ENCODE data around the gene STK32B.

The STK32B gene

GRCh38 chr4:5126857-5127256 is 75.6 kb downstream of the STK32B start:
- no peak for ATAC-seq (ENCODE audit: low read depth)
- DNase-seq (ENCODE audit: low spot score): no peak
- H3K4me1 ChIP-seq (ENCODE audit: insufficient read depth, poor library complexity, severe bottlenecking): no peaks in the 10 kb centered on the region
- H3K27ac ChIP-seq (ENCODE audit: poor library complexity, severe bottlenecking): no peak overlapping the region
- H3K9me3 ChIP-seq (ENCODE audit: severe bottlenecking): no peaks in the 10 kb centered on the region
- no peaks in the 10 kb centered on the region for H3K36me3 ChIP-seq (ENCODE audit: low read depth)
- H3K4me3 ChIP-seq (ENCODE audit: severe bottlenecking): no peak overlapping the region
- no peak for TF ChIP-seq CTCF (IDR thresholded peaks at IDR 0.05; ENCODE audit: poor library complexity, severe bottlenecking)
- H3K27me3 ChIP-seq (ENCODE audit: insufficient read depth, poor library complexity, severe bottlenecking): peaks cover 10% of the 10 kb centered on the region

GRCh38 chr4:5127556-5127955 is 76.3 kb downstream of the STK32B start:
- no peak for ATAC-seq (ENCODE audit: low read depth)
- Histone ChIP-seq H3K27ac (ENCODE audit: poor library complexity, severe bottlenecking) (no peak overlapping the region), H3K4me1 (ENCODE audit: insufficient read depth, poor library complexity, severe bottlenecking) (no peaks in the 10 kb centered on the region), H3K36me3 (ENCODE audit: low read depth) (no peaks in the 10 kb centered on the region), H3K27me3 (ENCODE audit: insufficient read depth, poor library complexity, severe bottlenecking) (peaks cover 10% of the 10 kb centered on the region), H3K4me3 (ENCODE audit: severe bottlenecking) (no peak overlapping the region), H3K9me3 (ENCODE audit: severe bottlenecking) (no peaks in the 10 kb centered on the region)
- no peak for DNase-seq (ENCODE audit: low spot score)
- TF ChIP-seq CTCF (IDR thresholded peaks at IDR 0.05; ENCODE audit: poor library complexity, severe bottlenecking): no peak

GRCh38 chr4:5128569-5128968 is 77.3 kb downstream of the STK32B start:
- Histone ChIP-seq H3K27me3 (ENCODE audit: insufficient read depth, poor library complexity, severe bottlenecking) (peaks cover 10% of the 10 kb centered on the region), H3K4me1 (ENCODE audit: insufficient read depth, poor library complexity, severe bottlenecking) (no peaks in the 10 kb centered on the region), H3K9me3 (ENCODE audit: severe bottlenecking) (no peaks in the 10 kb centered on the region), H3K27ac (ENCODE audit: poor library complexity, severe bottlenecking) (no peak overlapping the region), H3K36me3 (ENCODE audit: low read depth) (no peaks in the 10 kb centered on the region), H3K4me3 (ENCODE audit: severe bottlenecking) (no peak overlapping the region)
- DNase-seq (ENCODE audit: low spot score) (no peak), ATAC-seq (ENCODE audit: low read depth) (no peak)
- no peak for TF ChIP-seq CTCF (IDR thresholded peaks at IDR 0.05; ENCODE audit: poor library complexity, severe bottlenecking)

GRCh38 chr4:5133201-5133600 is 81.9 kb downstream of the STK32B start:
- no peaks in the 10 kb centered on the region for H3K9me3 ChIP-seq (ENCODE audit: severe bottlenecking)
- no peak for ATAC-seq (ENCODE audit: low read depth)
- H3K27me3 ChIP-seq (ENCODE audit: insufficient read depth, poor library complexity, severe bottlenecking): peaks cover 15% of the 10 kb centered on the region
- no peaks in the 10 kb centered on the region for H3K36me3 ChIP-seq (ENCODE audit: low read depth)
- DNase-seq (ENCODE audit: low spot score): no peak
- no peak overlapping the region for H3K4me3 ChIP-seq (ENCODE audit: severe bottlenecking)
- H3K27ac ChIP-seq (ENCODE audit: poor library complexity, severe bottlenecking): no peak overlapping the region
- no peak for TF ChIP-seq CTCF (IDR thresholded peaks at IDR 0.05; ENCODE audit: poor library complexity, severe bottlenecking)
- no peaks in the 10 kb centered on the region for H3K4me1 ChIP-seq (ENCODE audit: insufficient read depth, poor library complexity, severe bottlenecking)

- ATAC-seq (ENCODE audit: low read depth) (no peak), DNase-seq (ENCODE audit: low spot score) (no peak)
- H3K27me3 ChIP-seq (ENCODE audit: insufficient read depth, poor library complexity, severe bottlenecking): peaks cover 8% of the 10 kb centered on the region
- no peak overlapping the region for H3K4me3 ChIP-seq (ENCODE audit: severe bottlenecking)
- TF ChIP-seq CTCF (IDR thresholded peaks at IDR 0.05; ENCODE audit: poor library complexity, severe bottlenecking): no peak
- no peaks in the 10 kb centered on the region for H3K4me1 ChIP-seq (ENCODE audit: insufficient read depth, poor library complexity, severe bottlenecking)
- H3K36me3 ChIP-seq (ENCODE audit: low read depth): no peaks in the 10 kb centered on the region
- no peaks in the 10 kb centered on the region for H3K9me3 ChIP-seq (ENCODE audit: severe bottlenecking)
- H3K27ac ChIP-seq (ENCODE audit: poor library complexity, severe bottlenecking): no peak overlapping the region
Observed at GRCh38 chr4:5133933-5134594, 82.8 kb downstream of the STK32B start.
